CD4-positive, alpha-beta T cell (primary cell): Measurements from ENCODE around the gene EPHX1. TPM values are rescaled to one million over a fixed set of nuclear protein-coding genes. Genes with fewer than 3 reads are reported as not detected.
A peak's percentile ranks its signal among the peaks of the same experiment; 100 is the strongest.
"Not testable (repeated sequence)": the region's sequence is repeated elsewhere in the genome, so short reads cannot be mapped to it uniquely, and the experiment has no call there.

ENCODE experiments used
- ATAC-seq: fragments of 200-7000 bp; cut with Tn5 transposase; one replicate; pipeline ENCODE4 v1.10.0; 2022; ENCODE audit warnings: mild to moderate bottlenecking; ENCODE audit not compliant: poor library complexity
- CTCF ChIA-PET: fragments of 350-600 bp; sonication (Branson Sonifier 250); formaldehyde crosslinking; loops from one replicate; lab custom pipeline; 2021; ENCODE audit warnings: antibody characterized with exemption, inconsistent platforms; lab: Charles Lee
- POLR2A ChIA-PET: fragments of 350-600 bp; sonication (Branson Sonifier 250); formaldehyde crosslinking; loops from one replicate; lab custom pipeline; 2021; ENCODE audit warnings: antibody characterized with exemption, inconsistent platforms; lab: Charles Lee
- DNase-seq, 14 experiments: peaks; one replicate each; pipeline ENCODE4 v3.0.0-alpha.2; 2013 to 2020; ENCODE audit warnings: mixed read lengths in 2 of 14
- H3K27ac ChIP-seq, 2 donors: one replicate each; pipeline versions ENCODE4 v1.5.1 to v1.7.0; 2013; ENCODE audit warnings: low read length in 2 of 2, low read depth in 1 of 2, mild to moderate bottlenecking in 1 of 2
- H3K27me3 ChIP-seq, 2 experiments: 1 replicate in 1 of 2; 2 replicates in 1 of 2; pipeline versions ENCODE4 v1.6.1 to v1.7.0; 2013; ENCODE audit warnings: low read length in 2 of 2, control low read depth in 1 of 2, mild to moderate bottlenecking in 1 of 2, moderate library complexity in 1 of 2; ENCODE audit not compliant: insufficient read depth in 2 of 2, control insufficient read depth in 1 of 2
- H3K36me3 ChIP-seq: one replicate; pipeline ENCODE4 v1.6.1; 2013; ENCODE audit warnings: low read length, control low read depth; ENCODE audit not compliant: insufficient read depth
- H3K4me1 ChIP-seq: one replicate; pipeline ENCODE4 v1.6.1; 2013; ENCODE audit warnings: low read length, control low read depth; ENCODE audit not compliant: insufficient read depth
- H3K4me3 ChIP-seq: one replicate; pipeline ENCODE4 v1.5.1; 2013; ENCODE audit warnings: mild to moderate bottlenecking, low read length, moderate library complexity
- H3K9me3 ChIP-seq, 2 experiments: 1 replicate in 1 of 2; 2 replicates in 1 of 2; pipeline versions ENCODE4 v1.6.1 to v1.7.0; 2013; ENCODE audit warnings: low read length in 2 of 2, mild to moderate bottlenecking in 2 of 2, control low read depth in 1 of 2, moderate library complexity in 1 of 2; ENCODE audit not compliant: control insufficient read depth in 1 of 2, insufficient read depth in 1 of 2
- H3K27ac Mint-ChIP-seq: one replicate; pipeline ENCODE4 v1.8.0; 2020; ENCODE audit warnings: mixed read lengths
- H3K27me3 Mint-ChIP-seq: one replicate; pipeline ENCODE4 v1.8.0; 2021; ENCODE audit warnings: mixed read lengths
- H3K36me3 Mint-ChIP-seq: one replicate; pipeline ENCODE4 v1.8.0; 2021; ENCODE audit warnings: low read depth, mixed read lengths
- H3K4me1 Mint-ChIP-seq: one replicate; pipeline ENCODE4 v1.8.0; 2021; ENCODE audit warnings: low read depth, mixed read lengths
- H3K4me3 Mint-ChIP-seq: one replicate; pipeline ENCODE4 v1.8.0; 2020; ENCODE audit warnings: mild to moderate bottlenecking, mixed read lengths
- H3K9me3 Mint-ChIP-seq: one replicate; pipeline ENCODE4 v1.8.0; 2020; ENCODE audit warnings: mixed read lengths
- CTCF ChIP-seq: fragments of 200-600 bp; IDR thresholded peaks from one replicate; pipeline ENCODE4 v1.8.0; 2022; ENCODE audit warnings: antibody characterized with exemption, mild to moderate bottlenecking
- intact Hi-C, 2 experiments: fragments of 100-400 bp; cut with DNase I in 1 of 2; cut with micrococcal nuclease in 1 of 2; formaldehyde crosslinking; loops; one replicate each; pipeline versions ENCODE4 v1.15.1 to v1.9.0; 2023 to 2025; cut with DNase I, micrococcal nuclease
- total RNA-seq, 174 experiments: library from RNA in 2 of 174; stranded (reverse) in 2 of 174; gene quantifications; one replicate each; pipeline ENCODE4 v1.2.3 and lab custom pipeline; 2021 to 2026

EPHX1 gene
- total RNA-seq, 2 experiments from 2014 or later: 0.34 to 0.47 TPM

DNA sequence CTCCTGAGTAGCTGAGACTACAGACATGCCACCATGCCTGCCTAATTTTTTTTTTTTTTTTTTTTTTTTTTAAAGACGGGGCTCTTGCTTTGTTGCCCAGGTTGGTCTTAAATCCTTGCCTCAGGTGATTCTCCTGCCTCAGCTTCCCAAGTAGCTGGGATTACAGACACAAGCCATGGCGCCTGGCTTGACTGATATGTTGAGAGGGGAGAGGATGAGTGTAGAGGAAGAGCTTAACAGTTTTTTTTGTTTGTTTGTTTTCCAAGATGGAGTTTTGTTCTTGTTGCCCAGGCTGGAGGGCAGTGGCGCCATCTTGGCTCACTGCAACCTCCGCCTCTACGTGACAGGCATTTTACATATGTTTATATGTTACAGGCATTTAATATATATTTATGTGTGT is 29.8 kb upstream of the EPHX1 start:
- Mint-ChIP-seq H3K27me3 (no peaks in the 10 kb centered on the region), H3K27ac (no peak overlapping the region), H3K9me3 (no peaks in the 10 kb centered on the region), H3K36me3 (peaks cover 42% of the 10 kb centered on the region), H3K4me3 (peak overlapping the region; percentile 49), H3K4me1 (peaks cover 27% of the 10 kb centered on the region)
- Histone ChIP-seq H3K4me3 (no peak overlapping the region), H3K27ac (no peak overlapping the region), H3K4me1 (peaks cover 43% of the 10 kb centered on the region), H3K27me3 (no peaks in the 10 kb centered on the region), H3K36me3 (peaks cover 36% of the 10 kb centered on the region), H3K9me3 (no peaks in the 10 kb centered on the region)
- ATAC-seq (no peak), DNase-seq (no peak)
- POLR2A ChIA-PET: interaction anchor here (3.3 to 4.4 kb wide), 3 partner anchors 12 to 143 kb away, joined by 34 to 54 read pairs (median 42); partner anchors contain the start of genes EPHX1 and PYCR2
- intact Hi-C loops: no loop called here
- no peak for TF ChIP-seq CTCF
- CTCF ChIA-PET: no interaction called here

DNA sequence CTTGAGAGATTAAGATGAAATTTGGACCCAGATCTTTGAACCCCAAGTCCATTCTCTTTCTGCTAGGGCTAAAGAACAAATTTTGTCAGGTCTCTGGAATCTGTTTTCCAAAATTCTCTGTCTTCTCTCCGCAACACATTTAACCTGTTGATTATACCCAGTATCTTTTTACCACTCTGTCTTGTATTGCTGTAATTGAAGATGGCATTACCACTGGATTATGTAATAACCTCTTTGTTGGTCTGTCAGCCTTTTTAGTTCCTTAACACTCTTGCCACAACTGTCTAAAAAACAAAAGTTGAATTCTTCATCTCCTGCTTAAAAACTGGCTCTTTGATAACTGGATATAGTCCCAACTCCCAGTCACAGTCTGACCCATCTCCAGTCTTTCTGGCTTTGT is 29.3 kb upstream of the EPHX1 start:
- no peak overlapping the region for H3K27ac ChIP-seq
- intact Hi-C loops: no loop called here
- no peak overlapping the region for H3K27ac Mint-ChIP-seq

GRCh38 chr1:225789142-225789541 is 20.8 kb upstream of the EPHX1 start:
- ChIA-PET CTCF (interaction anchor here (1.7 to 4.8 kb wide), 2 partner anchors 11 to 122 kb away, joined by 4 to 19 read pairs; partner anchors contain the start of gene SRP9), POLR2A (interaction anchor here (1.7 kb wide), 1 partner anchor 11 kb away, joined by 13 read pairs; the partner anchor contains the start of gene SRP9)
- H3K36me3 ChIP-seq: peaks cover 72% of the 10 kb centered on the region
- H3K4me3 ChIP-seq, intact Hi-C loops, H3K27ac Mint-ChIP-seq, ATAC-seq, H3K9me3 Mint-ChIP-seq, H3K9me3 ChIP-seq, H3K4me3 Mint-ChIP-seq, H3K27ac ChIP-seq, DNase-seq, H3K27me3 Mint-ChIP-seq, H3K27me3 ChIP-seq, H3K4me1 ChIP-seq: not testable (repeated sequence)
- Mint-ChIP-seq H3K36me3 (peaks cover 86% of the 10 kb centered on the region), H3K4me1 (peaks cover 23% of the 10 kb centered on the region)

More for the DNA sequence above, 29.3 kb upstream of the EPHX1 start:
- no peaks in the 10 kb centered on the region for H3K9me3 Mint-ChIP-seq
- H3K4me3 Mint-ChIP-seq: peak overlapping the region; percentile 82
- ATAC-seq: no peak
- DNase-seq: no peak
- Histone ChIP-seq H3K4me1 (peaks cover 40% of the 10 kb centered on the region), H3K36me3 (peaks cover 40% of the 10 kb centered on the region), H3K4me3 (no peak overlapping the region), H3K9me3 (no peaks in the 10 kb centered on the region), H3K27me3 (no peaks in the 10 kb centered on the region)
- TF ChIP-seq CTCF: no peak
- H3K27me3 Mint-ChIP-seq: no peaks in the 10 kb centered on the region
- CTCF ChIA-PET: no interaction called here
- POLR2A ChIA-PET: interaction anchor here (1.0 kb wide), 1 partner anchor 30 kb away, joined by 3 read pairs; the partner anchor contains the start of gene EPHX1
- peaks cover 27% of the 10 kb centered on the region for H3K4me1 Mint-ChIP-seq
- peaks cover 45% of the 10 kb centered on the region for H3K36me3 Mint-ChIP-seq

- Histone ChIP-seq H3K4me1 (no peaks in the 10 kb centered on the region), H3K36me3 (peaks cover 22% of the 10 kb centered on the region), H3K9me3 (peaks cover 0 to 9% of the 10 kb centered on the region in 2 experiments), H3K4me3 (no peak overlapping the region), H3K27me3 (no peaks in the 10 kb centered on the region), H3K27ac (no peak overlapping the region)
- no peak for TF ChIP-seq CTCF
- Mint-ChIP-seq H3K36me3 (peaks cover 57% of the 10 kb centered on the region), H3K4me1 (no peaks in the 10 kb centered on the region), H3K27ac (no peak overlapping the region), H3K27me3 (no peaks in the 10 kb centered on the region), H3K9me3 (no peaks in the 10 kb centered on the region), H3K4me3 (no peak overlapping the region)
- intact Hi-C loops: no loop called here
- no peak for ATAC-seq
- POLR2A ChIA-PET: interaction anchor here (5.0 kb wide), 1 partner anchor 17 kb away, joined by 34 read pairs; the partner anchor contains the start of gene SRP9
- DNase-seq: no peak
- CTCF ChIA-PET: no interaction called here
Observed at GRCh38 chr1:225794954-225795353, 15.0 kb upstream of the EPHX1 start.

DNA sequence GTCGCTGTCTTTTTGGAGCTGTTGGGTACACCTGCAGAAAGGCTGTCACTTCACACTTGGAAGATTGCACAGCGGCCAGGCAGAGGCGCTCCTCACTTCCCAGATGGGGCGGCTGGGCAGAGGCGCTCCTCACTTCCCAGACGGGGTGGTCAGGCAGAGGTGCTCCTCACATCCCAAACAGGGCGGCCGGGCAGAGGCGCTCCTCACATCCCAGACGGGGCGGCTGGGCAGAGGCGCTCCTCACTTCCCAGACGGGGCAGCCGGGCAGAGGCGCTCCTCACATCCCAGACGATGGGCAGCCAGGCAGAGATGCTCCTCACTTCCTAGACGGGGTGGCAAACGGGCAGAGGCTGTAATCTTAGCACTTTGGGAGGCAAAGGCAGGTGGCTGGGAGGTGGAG is 13.8 kb upstream of the EPHX1 start:
- H3K9me3 ChIP-seq, H3K4me3 ChIP-seq, H3K4me1 Mint-ChIP-seq, H3K4me1 ChIP-seq, H3K9me3 Mint-ChIP-seq, H3K27ac ChIP-seq, CTCF ChIA-PET, H3K27me3 ChIP-seq, H3K27ac Mint-ChIP-seq, H3K4me3 Mint-ChIP-seq, intact Hi-C loops, ATAC-seq, DNase-seq, H3K27me3 Mint-ChIP-seq: not testable (repeated sequence)
- peaks cover 11% of the 10 kb centered on the region for H3K36me3 ChIP-seq
- H3K36me3 Mint-ChIP-seq: peaks cover 46% of the 10 kb centered on the region
- POLR2A ChIA-PET: interaction anchor here (1.3 kb wide), 1 partner anchor 19 kb away, joined by 3 read pairs; the partner anchor contains the start of gene SRP9
